ENCODE data around the gene MYH14. TPM values are rescaled to one million over a fixed set of nuclear protein-coding genes. Genes with fewer than 3 reads are reported as not detected.

MYH14 gene
- total and polyA plus RNA-seq, 2 of the 8 experiments (the other 6 are each of a cell fraction or from before 2014, with no cell fraction given) = 17.3 to 28.6 TPM

DNA sequence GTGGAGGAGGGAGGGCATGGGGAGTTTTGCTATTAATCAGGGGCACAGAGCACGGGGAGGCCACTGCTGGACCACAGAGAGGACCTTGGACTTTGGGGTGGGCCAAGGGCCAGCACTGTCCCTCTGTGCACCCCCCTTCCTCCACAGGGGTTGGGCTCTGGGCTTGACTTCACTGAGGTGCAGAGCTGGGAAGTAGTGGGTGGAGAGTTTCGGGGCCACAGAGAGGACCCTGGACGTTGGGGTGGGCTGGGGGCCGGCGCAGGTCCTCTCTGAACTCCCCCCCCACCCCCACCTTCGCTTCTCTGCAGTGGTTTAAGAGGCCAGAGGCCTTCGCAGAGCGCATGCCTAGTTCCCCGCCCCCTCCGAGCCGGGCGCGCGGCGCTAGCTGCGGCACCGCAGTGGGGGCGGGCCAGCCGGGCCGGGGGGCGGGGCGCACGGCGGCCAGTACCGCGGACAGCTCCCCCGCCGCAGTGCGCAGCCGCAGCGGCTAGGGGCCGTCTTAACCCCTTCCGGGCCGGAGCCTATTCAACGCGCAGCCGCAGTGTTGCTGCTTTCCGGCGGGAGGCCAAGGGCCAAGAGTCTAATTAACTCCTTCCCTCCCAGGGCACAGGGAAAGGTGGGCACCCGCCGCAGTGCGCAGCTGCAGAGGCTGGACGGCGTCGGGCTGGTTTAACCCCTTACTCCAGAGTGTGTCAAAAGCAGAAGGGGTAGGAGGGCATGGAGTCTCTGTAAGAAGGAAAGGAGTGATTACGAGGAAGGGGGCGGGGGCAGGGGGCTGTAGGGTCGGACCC lies 122.1 kb downstream of the MYH14 start (continued):
- TF ChIP-seq, protein P1, sequence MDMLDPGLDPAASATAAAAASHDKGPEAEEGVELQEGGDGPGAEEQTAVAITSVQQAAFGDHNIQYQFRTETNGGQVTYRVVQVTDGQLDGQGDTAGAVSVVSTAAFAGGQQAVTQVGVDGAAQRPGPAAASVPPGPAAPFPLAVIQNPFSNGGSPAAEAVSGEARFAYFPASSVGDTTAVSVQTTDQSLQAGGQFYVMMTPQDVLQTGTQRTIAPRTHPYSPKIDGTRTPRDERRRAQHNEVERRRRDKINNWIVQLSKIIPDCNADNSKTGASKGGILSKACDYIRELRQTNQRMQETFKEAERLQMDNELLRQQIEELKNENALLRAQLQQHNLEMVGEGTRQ (IDR thresholded peaks at IDR 0.05; ENCODE audit: low read length) = no peak
- TF ChIP-seq SIX5 (IDR thresholded peaks at IDR 0.05; ENCODE audit: low read depth, low read length) = no peak
- no peak for TF ChIP-seq EGR1 (IDR thresholded peaks at IDR 0.05; ENCODE audit: borderline replicate concordance, low read depth, low read length)
- TF ChIP-seq KDM4A (IDR thresholded peaks at IDR 0.05; ENCODE audit: low read depth, low read length, severe bottlenecking) = no peak
- TF ChIP-seq TCF12 (IDR thresholded peaks at IDR 0.05; ENCODE audit: low read depth, low read length) = no peak
- TF ChIP-seq, protein P2, sequence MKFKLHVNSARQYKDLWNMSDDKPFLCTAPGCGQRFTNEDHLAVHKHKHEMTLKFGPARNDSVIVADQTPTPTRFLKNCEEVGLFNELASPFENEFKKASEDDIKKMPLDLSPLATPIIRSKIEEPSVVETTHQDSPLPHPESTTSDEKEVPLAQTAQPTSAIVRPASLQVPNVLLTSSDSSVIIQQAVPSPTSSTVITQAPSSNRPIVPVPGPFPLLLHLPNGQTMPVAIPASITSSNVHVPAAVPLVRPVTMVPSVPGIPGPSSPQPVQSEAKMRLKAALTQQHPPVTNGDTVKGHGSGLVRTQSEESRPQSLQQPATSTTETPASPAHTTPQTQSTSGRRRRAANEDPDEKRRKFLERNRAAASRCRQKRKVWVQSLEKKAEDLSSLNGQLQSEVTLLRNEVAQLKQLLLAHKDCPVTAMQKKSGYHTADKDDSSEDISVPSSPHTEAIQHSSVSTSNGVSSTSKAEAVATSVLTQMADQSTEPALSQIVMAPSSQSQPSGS (IDR thresholded peaks at IDR 0.05; ENCODE audit: low read length) = no peak
- no peak for TF ChIP-seq KDM1A (IDR thresholded peaks at IDR 0.05; ENCODE audit: borderline replicate concordance, low read length)
- TF ChIP-seq TAF7 (optimal IDR thresholded peaks at IDR 0.05; ENCODE audit: borderline replicate concordance, low read depth, low read length) = no peak
- no peak for TF ChIP-seq SUZ12 (IDR thresholded peaks at IDR 0.05; ENCODE audit: low read length)
- TF ChIP-seq HDAC6 (IDR thresholded peaks at IDR 0.05; ENCODE audit: low read depth, low read length) = no peak
- no peak for TF ChIP-seq SP2 (IDR thresholded peaks at IDR 0.05; ENCODE audit: low read length)
- TF ChIP-seq, protein P3, sequence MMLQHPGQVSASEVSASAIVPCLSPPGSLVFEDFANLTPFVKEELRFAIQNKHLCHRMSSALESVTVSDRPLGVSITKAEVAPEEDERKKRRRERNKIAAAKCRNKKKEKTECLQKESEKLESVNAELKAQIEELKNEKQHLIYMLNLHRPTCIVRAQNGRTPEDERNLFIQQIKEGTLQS (IDR thresholded peaks at IDR 0.05; ENCODE audit: insufficient read depth, low read depth, low read length) = no peak
- TF ChIP-seq BACH1 (IDR thresholded peaks at IDR 0.05; ENCODE audit: low read length) = no peak
- TF ChIP-seq YY1 (IDR thresholded peaks at IDR 0.05; ENCODE audit: low read depth, low read length) = no peak
- no peak for TF ChIP-seq POU5F1 (IDR thresholded peaks at IDR 0.05; ENCODE audit: low read depth, low read length)
- no peak for TF ChIP-seq CBX5 (IDR thresholded peaks at IDR 0.05; ENCODE audit: low read depth, low read length)
- no peak for TF ChIP-seq RFX5 (IDR thresholded peaks at IDR 0.05; ENCODE audit: borderline replicate concordance, low read depth, low read length)
- no peak for TF ChIP-seq ZNF274 (IDR thresholded peaks at IDR 0.05; ENCODE audit: borderline replicate concordance, extremely low read depth, low read length)
- no peak for TF ChIP-seq MAFK (IDR thresholded peaks at IDR 0.05; ENCODE audit: low read depth, low read length)
- no peak for TF ChIP-seq CHD2 (IDR thresholded peaks at IDR 0.05; ENCODE audit: low read length)
- no peak for TF ChIP-seq FOSL1 (IDR thresholded peaks at IDR 0.05; ENCODE audit: insufficient read depth, low read depth, low read length)
